Esophagus squamous epithelium (tissue), 4 donors: ENCODE data around the gene LSM8.

Experiments
- CTCF ChIP-seq, 6 experiments: fragments of 450-650 bp in 4 of 6; fragments of 200-600 bp in 2 of 6; sonication (generic) in 2 of 6; IDR thresholded peaks; one replicate each; pipeline ENCODE4 v1.5.1; 2016 to 2019; ENCODE audit warnings: antibody characterized with exemption in 6 of 6, mild to moderate bottlenecking in 4 of 6, moderate library complexity in 4 of 6
- POLR2A ChIP-seq, 4 donors: fragments of 450-650 bp; IDR thresholded peaks; one replicate each; pipeline ENCODE4 v1.6.1; 2017; ENCODE audit warnings: antibody characterized with exemption in 4 of 4, mild to moderate bottlenecking in 4 of 4, moderate library complexity in 3 of 4

- TF ChIP-seq CTCF (IDR thresholded peaks at IDR 0.05) (no peak), POLR2A (IDR thresholded peaks at IDR 0.05) (no peak)
Observed at GRCh38 chr7:118142012-118142411, 42.0 kb upstream of the LSM8 start.
